Esophagus squamous epithelium (tissue), 4 donors: ENCODE results near the gene ZFPM1.

Experiments
- POLR2A ChIP-seq, 4 donors: fragments of 450-650 bp; IDR thresholded peaks; one replicate each; pipeline ENCODE4 v1.6.1; 2017; ENCODE audit warnings: antibody characterized with exemption in 4 of 4, mild to moderate bottlenecking in 4 of 4, moderate library complexity in 3 of 4
- TF ChIP-seq, protein P1 (sequence below), 6 experiments: fragments of 450-650 bp in 4 of 6; fragments of 200-600 bp in 2 of 6; sonication (generic) in 2 of 6; IDR thresholded peaks; one replicate each; pipeline ENCODE4 v1.5.1; 2016 to 2019; ENCODE audit warnings: antibody characterized with exemption in 6 of 6, mild to moderate bottlenecking in 4 of 6, moderate library complexity in 4 of 6

DNA sequence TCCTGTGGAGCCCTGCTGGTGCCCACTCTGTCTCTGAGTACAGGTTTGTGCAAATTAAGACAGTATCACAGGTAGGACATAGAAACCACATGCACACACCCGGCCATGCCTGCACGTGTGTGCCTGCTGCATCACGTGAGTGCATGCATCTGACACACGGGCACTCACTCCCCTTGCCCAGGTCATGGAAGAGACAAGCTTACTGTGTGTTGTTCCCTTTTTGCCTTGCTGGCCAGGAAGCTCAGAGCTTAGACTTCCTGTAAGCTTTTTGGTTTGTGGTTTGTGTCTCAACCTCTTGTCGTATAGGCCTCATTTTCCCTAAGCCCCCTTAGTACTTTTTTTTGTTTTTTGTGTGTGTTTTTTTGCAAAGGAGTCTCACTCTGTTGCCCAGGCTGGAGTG is 45.3 kb upstream of the ZFPM1 start:
- TF ChIP-seq, protein P1, sequence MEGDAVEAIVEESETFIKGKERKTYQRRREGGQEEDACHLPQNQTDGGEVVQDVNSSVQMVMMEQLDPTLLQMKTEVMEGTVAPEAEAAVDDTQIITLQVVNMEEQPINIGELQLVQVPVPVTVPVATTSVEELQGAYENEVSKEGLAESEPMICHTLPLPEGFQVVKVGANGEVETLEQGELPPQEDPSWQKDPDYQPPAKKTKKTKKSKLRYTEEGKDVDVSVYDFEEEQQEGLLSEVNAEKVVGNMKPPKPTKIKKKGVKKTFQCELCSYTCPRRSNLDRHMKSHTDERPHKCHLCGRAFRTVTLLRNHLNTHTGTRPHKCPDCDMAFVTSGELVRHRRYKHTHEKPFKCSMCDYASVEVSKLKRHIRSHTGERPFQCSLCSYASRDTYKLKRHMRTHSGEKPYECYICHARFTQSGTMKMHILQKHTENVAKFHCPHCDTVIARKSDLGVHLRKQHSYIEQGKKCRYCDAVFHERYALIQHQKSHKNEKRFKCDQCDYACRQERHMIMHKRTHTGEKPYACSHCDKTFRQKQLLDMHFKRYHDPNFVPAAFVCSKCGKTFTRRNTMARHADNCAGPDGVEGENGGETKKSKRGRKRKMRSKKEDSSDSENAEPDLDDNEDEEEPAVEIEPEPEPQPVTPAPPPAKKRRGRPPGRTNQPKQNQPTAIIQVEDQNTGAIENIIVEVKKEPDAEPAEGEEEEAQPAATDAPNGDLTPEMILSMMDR (IDR thresholded peaks at IDR 0.05): no peak
- TF ChIP-seq POLR2A (IDR thresholded peaks at IDR 0.05): no peak
